Measurements from ENCODE around the gene NOVA2. TPM values are rescaled to one million over a fixed set of nuclear protein-coding genes. Genes with fewer than 3 reads are reported as not detected.
"Not testable (repeated sequence)": the region's sequence is repeated elsewhere in the genome, so short reads cannot be mapped to it uniquely, and the experiment has no call there.

The NOVA2 gene
- total and polyA plus RNA-seq, 2 donors from 2014 or later = 0.95 to 8.5 TPM

- intact Hi-C loops (cut with DNase I) = no loop called here
- Histone ChIP-seq H3K9me3 (ENCODE audit: control insufficient read depth in 2 of 3, insufficient read depth in 1 of 3, low read length in 3 of 3) (no peaks in the 10 kb centered on the region), H3K27ac (ENCODE audit: low read depth in 2 of 2, low read length in 2 of 2) (no peak overlapping the region), H3K4me1 (ENCODE audit: control insufficient read depth in 2 of 3, insufficient read depth in 2 of 3, low read depth in 1 of 3, low read length in 3 of 3) (peaks cover 0 to 20% (median 0%) of the 10 kb centered on the region in 3 donors), H3K9ac (ENCODE audit: low read length in 3 of 3) (no peak overlapping the region), H3K36me3 (ENCODE audit: control insufficient read depth in 2 of 3, insufficient read depth in 3 of 3, low read length in 3 of 3) (peaks cover 0 to 9% (median 4%) of the 10 kb centered on the region in 3 donors), H3K4me3 (ENCODE audit: low read length in 3 of 3) (no peak overlapping the region), H3K27me3 (ENCODE audit: control insufficient read depth, insufficient read depth, low read length) (no peaks in the 10 kb centered on the region)
- FAIRE-seq = no peak
- TF ChIP-seq, protein P1, sequence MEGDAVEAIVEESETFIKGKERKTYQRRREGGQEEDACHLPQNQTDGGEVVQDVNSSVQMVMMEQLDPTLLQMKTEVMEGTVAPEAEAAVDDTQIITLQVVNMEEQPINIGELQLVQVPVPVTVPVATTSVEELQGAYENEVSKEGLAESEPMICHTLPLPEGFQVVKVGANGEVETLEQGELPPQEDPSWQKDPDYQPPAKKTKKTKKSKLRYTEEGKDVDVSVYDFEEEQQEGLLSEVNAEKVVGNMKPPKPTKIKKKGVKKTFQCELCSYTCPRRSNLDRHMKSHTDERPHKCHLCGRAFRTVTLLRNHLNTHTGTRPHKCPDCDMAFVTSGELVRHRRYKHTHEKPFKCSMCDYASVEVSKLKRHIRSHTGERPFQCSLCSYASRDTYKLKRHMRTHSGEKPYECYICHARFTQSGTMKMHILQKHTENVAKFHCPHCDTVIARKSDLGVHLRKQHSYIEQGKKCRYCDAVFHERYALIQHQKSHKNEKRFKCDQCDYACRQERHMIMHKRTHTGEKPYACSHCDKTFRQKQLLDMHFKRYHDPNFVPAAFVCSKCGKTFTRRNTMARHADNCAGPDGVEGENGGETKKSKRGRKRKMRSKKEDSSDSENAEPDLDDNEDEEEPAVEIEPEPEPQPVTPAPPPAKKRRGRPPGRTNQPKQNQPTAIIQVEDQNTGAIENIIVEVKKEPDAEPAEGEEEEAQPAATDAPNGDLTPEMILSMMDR (IDR thresholded peaks at IDR 0.05; ENCODE audit: borderline replicate concordance, extremely low read depth, insufficient read depth) = no peak
- DNase-seq = no peak
Measured at GRCh38 chr19:45899919-45900589, 73.6 kb downstream of the NOVA2 start.

GRCh38 chr19:45899253-45899652 lies 74.4 kb downstream of the NOVA2 start:
- TF ChIP-seq, protein P1 (IDR thresholded peaks at IDR 0.05; ENCODE audit: borderline replicate concordance, extremely low read depth, insufficient read depth) = no peak
- no peaks in the 10 kb centered on the region for H3K27me3 ChIP-seq (ENCODE audit: control insufficient read depth, insufficient read depth, low read length)
- intact Hi-C loops (cut with DNase I) = no loop called here
- H3K36me3 ChIP-seq (ENCODE audit: control insufficient read depth in 2 of 3, insufficient read depth in 3 of 3, low read length in 3 of 3) = peaks cover 0 to 9% (median 4%) of the 10 kb centered on the region in 3 donors
- no peak overlapping the region for H3K4me3 ChIP-seq (ENCODE audit: low read length in 3 of 3)
- H3K9me3 ChIP-seq (ENCODE audit: control insufficient read depth in 2 of 3, insufficient read depth in 1 of 3, low read length in 3 of 3) = no peaks in the 10 kb centered on the region
- H3K4me1 ChIP-seq (ENCODE audit: control insufficient read depth in 2 of 3, insufficient read depth in 2 of 3, low read depth in 1 of 3, low read length in 3 of 3) = peaks cover 0 to 20% (median 0%) of the 10 kb centered on the region in 3 donors
- FAIRE-seq (no peak), DNase-seq (no peak)
- H3K9ac ChIP-seq (ENCODE audit: low read length in 3 of 3) = no peak overlapping the region
- H3K27ac ChIP-seq (ENCODE audit: low read depth in 2 of 2, low read length in 2 of 2) = no peak overlapping the region

DNA sequence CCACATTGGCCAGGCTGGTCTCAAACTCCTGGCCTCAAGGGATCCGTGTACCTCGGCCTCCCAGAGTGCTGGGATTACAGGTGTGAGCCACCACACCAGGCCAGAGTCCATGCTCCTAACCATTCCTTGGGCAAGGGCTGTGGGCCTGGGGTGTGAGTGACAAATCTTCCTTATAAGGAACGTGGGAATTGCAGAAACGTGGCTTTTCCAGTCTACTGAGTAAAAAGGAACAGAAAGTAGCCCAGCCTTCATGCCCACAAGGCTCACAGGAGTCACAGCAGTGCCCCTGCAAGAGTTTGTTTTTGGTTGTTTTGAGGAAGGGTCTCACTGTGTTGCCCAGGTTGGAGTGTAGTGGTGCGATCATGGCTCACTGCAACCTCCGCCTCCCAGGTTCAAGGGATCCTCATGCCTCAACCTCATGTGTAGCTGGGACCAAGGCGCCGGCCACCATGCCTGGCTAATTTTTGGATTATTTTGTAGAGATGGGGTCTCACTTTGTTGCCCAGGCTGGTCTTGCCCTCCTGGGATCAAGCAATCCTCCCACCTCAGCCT lies 76.3 kb downstream of the NOVA2 start:
- Histone ChIP-seq H3K27me3 (ENCODE audit: control insufficient read depth, insufficient read depth, low read length) (no peaks in the 10 kb centered on the region), H3K9ac (ENCODE audit: low read length in 3 of 3) (no peak overlapping the region), H3K27ac (ENCODE audit: low read depth in 2 of 2, low read length in 2 of 2) (no peak overlapping the region), H3K9me3 (ENCODE audit: control insufficient read depth in 2 of 3, insufficient read depth in 1 of 3, low read length in 3 of 3) (no peaks in the 10 kb centered on the region), H3K4me3 (ENCODE audit: low read length in 3 of 3) (no peak overlapping the region), H3K36me3 (ENCODE audit: control insufficient read depth in 2 of 3, insufficient read depth in 3 of 3, low read length in 3 of 3) (peaks cover 0 to 9% (median 4%) of the 10 kb centered on the region in 3 donors), H3K4me1 (ENCODE audit: control insufficient read depth in 2 of 3, insufficient read depth in 2 of 3, low read depth in 1 of 3, low read length in 3 of 3) (peaks cover 0 to 14% (median 0%) of the 10 kb centered on the region in 3 donors)
- intact Hi-C loops (cut with DNase I) = no loop called here
- FAIRE-seq (no peak), DNase-seq (no peak)
- TF ChIP-seq, protein P1 (IDR thresholded peaks at IDR 0.05; ENCODE audit: borderline replicate concordance, extremely low read depth, insufficient read depth) = no peak

DNA sequence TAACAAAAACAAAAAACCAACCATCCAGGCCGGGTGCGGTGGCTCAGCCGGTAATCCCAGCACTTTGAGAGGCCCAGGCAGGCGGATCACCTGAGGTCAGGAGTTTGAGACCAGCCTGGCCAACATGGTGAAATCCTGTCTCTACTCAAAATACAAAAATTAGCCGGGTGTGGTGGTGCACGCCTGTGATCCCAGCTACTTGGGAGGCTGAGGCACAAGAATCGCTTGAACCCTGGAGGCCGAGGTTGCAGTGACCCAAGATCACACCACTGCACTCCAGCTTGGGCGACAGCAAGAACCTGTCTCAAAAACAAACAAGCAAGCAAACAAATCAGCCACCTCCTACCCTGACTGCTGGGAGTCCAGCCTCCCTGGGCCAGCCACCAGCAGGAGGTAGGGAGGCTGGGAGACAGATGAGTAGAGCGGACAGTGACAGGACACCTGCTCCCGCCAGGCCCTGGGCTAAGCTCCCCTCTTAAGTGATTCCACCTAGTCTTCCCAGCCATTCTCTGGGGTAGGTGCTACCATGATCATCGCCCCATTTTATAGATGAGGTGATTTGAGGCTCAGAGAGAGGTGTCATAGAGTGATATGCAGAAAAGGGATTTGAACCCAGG lies 77.6 kb downstream of the NOVA2 start:
- H3K27me3 ChIP-seq (ENCODE audit: control insufficient read depth, insufficient read depth, low read length); H3K9ac ChIP-seq (ENCODE audit: low read length in 3 of 3); intact Hi-C loops (cut with DNase I); H3K4me3 ChIP-seq (ENCODE audit: low read length in 3 of 3); H3K9me3 ChIP-seq (ENCODE audit: control insufficient read depth in 2 of 3, insufficient read depth in 1 of 3, low read length in 3 of 3); H3K4me1 ChIP-seq (ENCODE audit: control insufficient read depth in 2 of 3, insufficient read depth in 2 of 3, low read depth in 1 of 3, low read length in 3 of 3); H3K36me3 ChIP-seq (ENCODE audit: control insufficient read depth in 2 of 3, insufficient read depth in 3 of 3, low read length in 3 of 3); DNase-seq; H3K27ac ChIP-seq (ENCODE audit: low read depth in 2 of 2, low read length in 2 of 2); FAIRE-seq: not testable (repeated sequence)
